ENCODE measurements around the gene ATP6V0A1. TPM values are rescaled to one million over a fixed set of nuclear protein-coding genes. Genes with fewer than 3 reads are reported as not detected.

Gene ATP6V0A1
- total RNA-seq, 4 donors from 2014 or later, result 81.6 to 126 (median 96.6) TPM

- no peak overlapping the region for H3K4me3 ChIP-seq
- H3K9me3 ChIP-seq, result no peaks in the 10 kb centered on the region
- TF ChIP-seq EP300 (IDR thresholded peaks at IDR 0.05) (no peak), POLR2A (IDR thresholded peaks at IDR 0.05) (no peak)
- TF ChIP-seq, protein P1, sequence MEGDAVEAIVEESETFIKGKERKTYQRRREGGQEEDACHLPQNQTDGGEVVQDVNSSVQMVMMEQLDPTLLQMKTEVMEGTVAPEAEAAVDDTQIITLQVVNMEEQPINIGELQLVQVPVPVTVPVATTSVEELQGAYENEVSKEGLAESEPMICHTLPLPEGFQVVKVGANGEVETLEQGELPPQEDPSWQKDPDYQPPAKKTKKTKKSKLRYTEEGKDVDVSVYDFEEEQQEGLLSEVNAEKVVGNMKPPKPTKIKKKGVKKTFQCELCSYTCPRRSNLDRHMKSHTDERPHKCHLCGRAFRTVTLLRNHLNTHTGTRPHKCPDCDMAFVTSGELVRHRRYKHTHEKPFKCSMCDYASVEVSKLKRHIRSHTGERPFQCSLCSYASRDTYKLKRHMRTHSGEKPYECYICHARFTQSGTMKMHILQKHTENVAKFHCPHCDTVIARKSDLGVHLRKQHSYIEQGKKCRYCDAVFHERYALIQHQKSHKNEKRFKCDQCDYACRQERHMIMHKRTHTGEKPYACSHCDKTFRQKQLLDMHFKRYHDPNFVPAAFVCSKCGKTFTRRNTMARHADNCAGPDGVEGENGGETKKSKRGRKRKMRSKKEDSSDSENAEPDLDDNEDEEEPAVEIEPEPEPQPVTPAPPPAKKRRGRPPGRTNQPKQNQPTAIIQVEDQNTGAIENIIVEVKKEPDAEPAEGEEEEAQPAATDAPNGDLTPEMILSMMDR (IDR thresholded peaks at IDR 0.05), result no peak
- peak overlapping the region; percentile 65 to 91 (median 75) for H3K27ac ChIP-seq
- peaks cover 0 to 49% (median 0%) of the 10 kb centered on the region in 3 donors for H3K36me3 ChIP-seq
- no peak for DNase-seq (ENCODE audit: low spot score in 2 of 2)
- H3K4me1 ChIP-seq, result peaks cover 0 to 68% (median 42%) of the 10 kb centered on the region in 4 donors
- 94 to 96% methylated on average over 11 of the region's 11 CpGs for WGBS, 2 donors
- no peaks in the 10 kb centered on the region for H3K27me3 ChIP-seq
These were observed 55.0 kb downstream of the ATP6V0A1 start for GRCh38 chr17:42513686-42514085.

DNA sequence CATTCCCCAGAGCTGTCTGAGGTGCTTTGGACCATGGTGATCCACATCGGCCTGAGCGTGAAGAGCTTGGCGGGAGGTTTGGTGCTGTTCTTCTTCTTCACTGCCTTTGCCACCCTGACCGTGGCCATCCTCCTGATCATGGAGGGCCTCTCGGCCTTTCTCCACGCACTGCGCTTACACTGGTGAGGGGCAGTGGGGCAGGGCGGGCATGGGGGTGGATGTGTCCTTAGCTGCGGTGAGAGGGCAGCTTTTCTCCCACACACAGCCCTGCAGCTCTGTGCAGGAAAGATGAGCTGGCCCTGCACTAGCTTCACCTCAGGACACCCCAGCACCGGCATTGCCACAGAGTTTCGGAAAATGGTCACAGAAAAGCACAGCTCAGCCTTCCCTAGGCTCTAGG is 55.6 kb downstream of the ATP6V0A1 start:
- H3K4me3 ChIP-seq, result no peak overlapping the region
- H3K36me3 ChIP-seq, result peaks cover 0 to 43% (median 0%) of the 10 kb centered on the region in 3 donors
- DNase-seq (ENCODE audit: low spot score in 2 of 2), result no peak
- peak overlapping the region in 2 of 4 donors; percentile 82 to 91 for H3K27ac ChIP-seq
- TF ChIP-seq EP300 (IDR thresholded peaks at IDR 0.05) (no peak), POLR2A (IDR thresholded peaks at IDR 0.05) (no peak)
- TF ChIP-seq, protein P1 (IDR thresholded peaks at IDR 0.05), result no peak
- no peaks in the 10 kb centered on the region for H3K27me3 ChIP-seq
- peaks cover 0 to 71% (median 48%) of the 10 kb centered on the region in 4 donors for H3K4me1 ChIP-seq
- no peaks in the 10 kb centered on the region for H3K9me3 ChIP-seq
- WGBS, 2 donors, result 86 to 90% methylated on average over 11 of the region's 11 CpGs

GRCh38 chr17:42514867-42515266 is 56.2 kb downstream of the ATP6V0A1 start:
- Histone ChIP-seq H3K27me3 (no peaks in the 10 kb centered on the region), H3K9me3 (no peaks in the 10 kb centered on the region), H3K36me3 (peaks cover 0 to 37% (median 0%) of the 10 kb centered on the region in 3 donors), H3K27ac (peak overlapping the region in 2 of 4 donors; percentile 82 to 91), H3K4me1 (peaks cover 0 to 73% (median 54%) of the 10 kb centered on the region in 4 donors), H3K4me3 (no peak overlapping the region)
- DNase-seq (ENCODE audit: low spot score in 2 of 2), result no peak
- WGBS, 2 donors, result 62 to 74% methylated on average over 8 of the region's 8 CpGs
- no peak for TF ChIP-seq EP300 (IDR thresholded peaks at IDR 0.05)
- TF ChIP-seq, protein P1 (IDR thresholded peaks at IDR 0.05), result no peak
- TF ChIP-seq POLR2A (IDR thresholded peaks at IDR 0.05), result no peak

DNA sequence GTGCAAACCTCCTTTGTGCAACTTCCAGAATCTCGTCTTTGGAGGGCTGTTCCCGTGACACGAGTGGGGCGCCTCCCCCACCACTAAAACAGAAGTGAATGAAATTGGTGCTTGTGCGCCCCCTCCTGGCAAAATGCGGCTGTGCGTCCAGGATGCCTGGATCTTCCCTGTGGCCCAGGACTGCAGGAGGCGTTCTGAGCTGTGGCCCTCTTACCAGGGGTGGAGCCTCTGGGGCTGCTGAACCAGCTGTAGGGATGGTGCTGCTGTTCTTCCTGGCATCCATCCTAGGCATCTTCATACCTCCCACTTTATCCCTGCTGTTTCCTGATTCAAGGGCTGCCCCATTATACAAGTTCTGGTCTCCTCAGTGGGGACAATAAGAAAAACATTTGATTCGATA is 58.8 kb downstream of the ATP6V0A1 start:
- no peak overlapping the region for H3K4me3 ChIP-seq
- TF ChIP-seq EP300 (IDR thresholded peaks at IDR 0.05), result peak; percentile 61 to 70
- no peak for TF ChIP-seq POLR2A (IDR thresholded peaks at IDR 0.05)
- TF ChIP-seq, protein P1 (IDR thresholded peaks at IDR 0.05), result peak; percentile 81 to 96 (median 93)
- peak; percentile 90 to 96 for DNase-seq (ENCODE audit: low spot score in 2 of 2)
- peaks cover 5 to 93% (median 71%) of the 10 kb centered on the region in 4 donors for H3K4me1 ChIP-seq
- no peaks in the 10 kb centered on the region for H3K27me3 ChIP-seq
- peak overlapping the region; percentile 85 to 94 (median 90) for H3K27ac ChIP-seq
- H3K9me3 ChIP-seq, result no peaks in the 10 kb centered on the region
- H3K36me3 ChIP-seq, result peaks cover 0 to 23% (median 0%) of the 10 kb centered on the region in 3 donors
- WGBS, 2 donors, result 7 to 8% methylated on average over 9 of the region's 9 CpGs

GRCh38 chr17:42518046-42518754 is 59.5 kb downstream of the ATP6V0A1 start:
- Histone ChIP-seq H3K4me3 (no peak overlapping the region), H3K4me1 (peaks cover 5 to 93% (median 70%) of the 10 kb centered on the region in 4 donors), H3K27ac (peak overlapping the region; percentile 85 to 94 (median 90)), H3K36me3 (peaks cover 0 to 23% (median 0%) of the 10 kb centered on the region in 3 donors), H3K27me3 (no peaks in the 10 kb centered on the region), H3K9me3 (no peaks in the 10 kb centered on the region)
- peak; percentile 40 to 86 for TF ChIP-seq EP300 (IDR thresholded peaks at IDR 0.05)
- TF ChIP-seq, protein P1 (IDR thresholded peaks at IDR 0.05), result no peak
- DNase-seq (ENCODE audit: low spot score in 2 of 2), result peak; percentile 69 to 86
- WGBS, 2 donors, result 31 to 32% methylated on average over 9 of the region's 9 CpGs

All from tibial nerve (tissue), 4 donors.